Measurements from ENCODE around the gene PRDM5. TPM values are rescaled to one million over a fixed set of nuclear protein-coding genes. Genes with fewer than 3 reads are reported as not detected.

The PRDM5 gene
- total and polyA plus RNA-seq, 9 of the 15 experiments (the other 6 are each of a cell fraction or from before 2014, with no cell fraction given): not detected

DNA sequence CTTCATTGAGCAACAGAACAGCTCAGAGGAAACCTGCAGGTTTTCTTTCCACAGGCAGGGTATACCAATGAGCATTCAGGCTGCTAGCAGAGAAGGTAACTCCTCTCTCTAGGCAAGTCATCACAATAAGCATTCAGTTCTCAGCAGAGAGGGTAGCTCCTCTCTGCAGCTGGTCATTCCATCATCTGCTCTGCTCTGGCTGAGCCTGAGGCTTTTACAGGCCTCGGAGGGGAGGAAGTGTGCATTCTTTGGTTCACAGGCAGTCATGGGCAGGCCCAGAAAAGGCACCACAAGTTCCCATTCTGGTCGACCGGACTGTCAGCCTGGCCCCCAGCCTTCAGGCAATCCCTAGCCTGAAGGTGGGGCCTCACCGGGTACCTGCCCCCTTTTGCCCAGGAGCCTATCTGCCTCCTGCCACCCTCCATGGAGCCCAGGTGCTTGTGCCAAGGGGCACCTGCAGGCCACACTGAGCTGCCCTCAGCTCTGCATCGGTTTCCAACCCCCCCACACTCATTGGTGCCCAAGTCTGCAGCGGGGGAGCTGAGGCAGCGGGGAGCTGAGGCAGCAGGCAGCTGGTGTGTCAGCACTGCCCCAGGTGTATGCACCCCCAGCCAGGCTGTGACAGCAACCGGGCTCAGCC lies 83.1 kb downstream of the PRDM5 start (continued):
- no peak for TF ChIP-seq ZBTB40 (IDR thresholded peaks at IDR 0.05)
- no peak for TF ChIP-seq ZBTB40 (CRISPR knock-in tag; IDR thresholded peaks at IDR 0.05)
- no peak for TF ChIP-seq HMGXB4 (CRISPR knock-in tag; IDR thresholded peaks at IDR 0.05)
- no peak for TF ChIP-seq USF2 (CRISPR knock-in tag; IDR thresholded peaks at IDR 0.05)
- TF ChIP-seq ZBTB12 (CRISPR knock-in tag; IDR thresholded peaks at IDR 0.05): no peak
- no peak for TF ChIP-seq SREBF2 (CRISPR knock-in tag; IDR thresholded peaks at IDR 0.05)
- TF ChIP-seq, protein P1, sequence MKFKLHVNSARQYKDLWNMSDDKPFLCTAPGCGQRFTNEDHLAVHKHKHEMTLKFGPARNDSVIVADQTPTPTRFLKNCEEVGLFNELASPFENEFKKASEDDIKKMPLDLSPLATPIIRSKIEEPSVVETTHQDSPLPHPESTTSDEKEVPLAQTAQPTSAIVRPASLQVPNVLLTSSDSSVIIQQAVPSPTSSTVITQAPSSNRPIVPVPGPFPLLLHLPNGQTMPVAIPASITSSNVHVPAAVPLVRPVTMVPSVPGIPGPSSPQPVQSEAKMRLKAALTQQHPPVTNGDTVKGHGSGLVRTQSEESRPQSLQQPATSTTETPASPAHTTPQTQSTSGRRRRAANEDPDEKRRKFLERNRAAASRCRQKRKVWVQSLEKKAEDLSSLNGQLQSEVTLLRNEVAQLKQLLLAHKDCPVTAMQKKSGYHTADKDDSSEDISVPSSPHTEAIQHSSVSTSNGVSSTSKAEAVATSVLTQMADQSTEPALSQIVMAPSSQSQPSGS (CRISPR knock-in tag; IDR thresholded peaks at IDR 0.05): no peak
- TF ChIP-seq CREB1 (IDR thresholded peaks at IDR 0.05): no peak
- no peak for TF ChIP-seq CREB1 (CRISPR knock-in tag; IDR thresholded peaks at IDR 0.05)
- TF ChIP-seq SAFB2 (IDR thresholded peaks at IDR 0.05; ENCODE audit: borderline replicate concordance, low read depth, low read length, severe bottlenecking): no peak
- no peak for TF ChIP-seq MYBL2 (IDR thresholded peaks at IDR 0.05; ENCODE audit: low read depth)
- no peak for TF ChIP-seq MYBL2 (CRISPR knock-in tag; IDR thresholded peaks at IDR 0.05; ENCODE audit: borderline replicate concordance)
- no peak for TF ChIP-seq SMAD2 (IDR thresholded peaks at IDR 0.05; ENCODE audit: low read depth, low read length)
